Inflammatory macrophage (primary cell): ENCODE data around the gene NR6A1.
A peak's percentile ranks its signal among the peaks of the same experiment; 100 is the strongest.

Experiments used
- DNase-seq, 2 donors: peaks; one replicate each; pipeline ENCODE4 v3.0.0-alpha.2; 2020 to 2022

NR6A1 gene

DNA sequence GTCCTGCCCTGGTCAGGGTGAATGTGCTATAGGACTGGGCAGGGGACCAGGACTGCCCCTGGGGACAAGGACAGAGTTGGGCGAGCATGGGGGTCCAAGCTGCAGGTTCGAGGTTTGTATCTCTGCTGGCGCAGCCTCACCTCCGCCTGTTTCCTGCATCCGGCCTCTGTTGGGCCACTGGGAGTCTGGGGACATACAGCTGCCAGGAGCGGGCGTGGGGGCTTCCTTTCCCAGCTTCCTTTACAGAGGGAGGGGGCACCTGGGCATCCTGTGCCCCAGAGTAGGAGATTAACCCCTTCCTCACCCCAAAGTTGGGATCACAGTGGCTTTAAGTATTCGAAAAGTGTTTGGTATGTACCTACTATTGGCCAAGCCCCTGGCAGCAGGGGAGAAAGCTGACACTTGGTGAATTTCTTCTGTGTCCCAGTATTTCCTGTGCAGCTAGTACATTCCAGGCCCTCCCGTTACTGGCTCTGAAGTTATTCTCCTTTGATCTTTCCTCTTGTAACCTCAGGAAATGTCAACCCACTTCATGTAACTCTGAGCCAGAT, 24.8 kb upstream of the NR6A1 start:
- no peak for DNase-seq

DNA sequence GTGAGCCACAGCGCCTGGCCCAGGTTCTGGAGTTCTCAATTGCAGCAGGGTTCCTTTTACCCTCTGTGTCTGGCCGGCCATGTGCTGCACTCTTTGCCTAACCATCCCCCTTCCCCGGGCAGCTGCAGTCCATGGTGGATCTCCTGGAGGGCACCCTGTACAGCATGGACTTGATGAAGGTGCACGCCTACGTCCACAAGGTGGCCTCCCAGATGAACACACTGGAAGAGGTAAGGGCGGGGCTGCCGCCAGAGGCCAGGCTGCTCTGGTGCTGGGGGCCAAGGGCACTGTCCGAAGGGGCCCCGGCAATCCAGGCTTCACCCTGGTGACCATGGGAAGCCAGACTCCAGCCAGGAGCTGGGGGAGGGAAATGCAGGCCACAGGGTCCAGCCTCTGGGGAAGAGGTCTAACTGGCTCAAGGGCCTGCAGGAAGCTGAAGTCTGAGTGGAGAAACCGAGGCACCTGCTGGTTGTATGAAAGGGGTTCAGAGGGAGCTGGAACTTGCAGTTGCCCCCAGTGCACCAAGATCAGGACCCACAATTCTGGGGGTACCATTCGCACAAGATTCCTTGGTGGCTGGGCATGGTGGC, 23.9 kb upstream of the NR6A1 start:
- DNase-seq, result no peak

DNA sequence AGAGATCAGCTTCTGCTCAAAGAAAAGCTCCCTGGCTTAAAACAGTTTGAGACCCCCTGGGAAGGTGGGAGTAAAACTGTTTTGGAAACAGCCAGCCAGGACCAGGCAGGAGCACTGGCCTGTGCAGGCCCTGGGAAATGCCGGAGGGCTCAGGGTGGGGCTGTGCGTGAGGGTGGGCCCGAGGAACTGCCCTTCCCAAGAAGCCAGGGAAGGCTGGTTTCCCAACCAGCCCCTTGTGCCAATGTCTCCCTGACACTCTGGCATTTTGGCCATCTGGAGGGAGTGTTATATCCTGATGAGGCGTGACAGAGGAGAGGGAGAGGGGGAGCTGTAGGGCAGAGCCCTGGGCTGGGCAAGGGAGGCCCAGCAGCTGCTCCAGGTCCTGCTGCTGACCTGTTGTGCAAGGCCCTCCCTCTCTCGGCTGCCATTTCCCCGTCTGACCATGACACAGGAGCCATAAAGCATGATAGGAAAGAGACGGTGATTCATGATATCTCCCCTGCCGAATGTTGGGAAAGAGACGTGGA, 22.0 kb upstream of the NR6A1 start:
- peak in 1 of 2 donors; percentile 26 for DNase-seq

DNA sequence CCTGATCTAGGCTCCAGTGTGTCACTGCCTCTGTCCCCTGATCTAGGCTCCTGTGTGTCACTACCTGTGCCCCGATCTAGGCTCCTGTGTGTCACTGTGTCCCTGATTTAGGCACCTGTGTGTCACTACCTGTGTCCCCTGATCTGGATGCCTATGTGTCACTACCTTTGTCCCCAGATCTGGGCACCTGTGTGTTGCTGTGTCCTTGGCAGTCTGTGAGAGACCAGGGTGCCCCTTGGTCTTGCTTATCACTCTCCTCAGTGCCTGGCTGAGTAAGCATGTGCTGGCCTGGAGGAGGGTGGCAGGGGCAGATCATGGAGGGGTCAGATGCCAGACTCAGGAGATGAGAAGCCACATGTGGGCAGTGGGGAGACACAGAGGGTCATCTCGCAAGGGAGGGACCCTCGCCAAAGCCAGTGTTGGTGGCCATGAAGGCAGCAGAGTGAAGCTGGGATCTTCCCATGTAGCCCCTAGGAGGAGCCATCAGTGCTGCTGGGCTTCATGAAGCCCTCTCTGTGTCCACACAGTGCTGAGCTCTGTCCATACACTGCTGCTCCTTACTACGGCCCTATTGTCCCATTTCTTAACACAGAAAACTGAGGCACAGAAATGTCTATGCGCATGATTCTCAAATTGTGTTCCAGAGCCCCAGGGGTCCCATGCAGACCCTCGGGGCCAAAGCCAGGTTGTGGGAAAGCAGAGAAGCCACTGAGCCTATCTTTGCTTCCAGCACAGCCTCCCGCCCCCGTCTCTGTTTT, 21.3 kb upstream of the NR6A1 start:
- no peak for DNase-seq

DNA sequence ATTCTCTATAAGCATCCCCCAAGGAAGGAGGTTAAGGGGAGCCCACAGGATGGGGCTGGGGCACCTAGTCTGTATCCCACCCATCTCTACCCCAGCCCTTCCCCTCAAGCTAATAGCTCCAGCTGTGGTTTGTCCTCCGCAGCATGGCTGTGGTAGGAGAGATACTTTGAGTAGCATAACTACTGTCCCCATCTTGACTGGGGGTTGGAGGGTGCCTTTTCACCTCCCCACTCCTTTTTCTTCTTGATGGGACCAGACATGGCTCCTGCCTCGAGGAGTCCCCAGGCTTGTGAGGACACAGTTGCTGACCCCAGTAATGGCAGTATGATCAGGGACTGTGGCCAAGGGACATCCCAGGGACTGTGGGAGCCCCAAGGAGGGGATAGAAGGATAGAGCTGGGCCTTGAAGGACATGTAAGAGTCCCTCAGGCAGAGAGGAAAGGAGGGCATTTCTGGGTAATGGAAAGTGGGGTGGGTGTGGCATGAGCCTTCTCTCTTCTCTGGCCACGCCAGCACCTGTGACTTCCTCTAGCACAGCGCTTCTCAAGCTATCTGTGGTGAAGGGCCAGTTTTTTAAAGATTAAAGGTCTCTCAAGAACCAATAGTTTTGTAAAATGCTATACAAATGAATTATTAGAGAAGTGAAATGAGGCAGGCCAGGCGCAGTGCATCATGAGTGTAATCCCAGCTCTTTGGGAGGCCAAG, 19.8 kb upstream of the NR6A1 start:
- DNase-seq, result no peak

DNA sequence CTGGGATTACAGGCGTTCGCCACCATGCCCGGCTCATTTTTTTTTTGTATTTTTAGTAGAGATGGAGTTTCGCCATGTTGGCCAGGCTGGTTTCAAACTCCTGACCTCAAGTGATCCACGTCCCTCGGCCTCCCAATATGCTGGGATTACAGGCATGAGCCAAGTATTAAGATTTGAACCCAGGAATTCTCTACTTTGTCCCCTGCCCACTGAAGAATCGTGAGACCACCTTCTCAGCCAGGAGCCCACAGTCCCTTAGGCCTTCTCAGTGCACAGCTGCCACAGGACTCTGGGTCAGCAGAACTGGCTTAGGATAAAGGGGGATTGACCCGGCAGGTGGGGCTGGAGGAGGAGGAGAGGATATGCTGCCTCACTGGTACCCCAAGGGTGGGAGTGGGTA, 19.2 kb upstream of the NR6A1 start:
- DNase-seq, result no peak

DNA sequence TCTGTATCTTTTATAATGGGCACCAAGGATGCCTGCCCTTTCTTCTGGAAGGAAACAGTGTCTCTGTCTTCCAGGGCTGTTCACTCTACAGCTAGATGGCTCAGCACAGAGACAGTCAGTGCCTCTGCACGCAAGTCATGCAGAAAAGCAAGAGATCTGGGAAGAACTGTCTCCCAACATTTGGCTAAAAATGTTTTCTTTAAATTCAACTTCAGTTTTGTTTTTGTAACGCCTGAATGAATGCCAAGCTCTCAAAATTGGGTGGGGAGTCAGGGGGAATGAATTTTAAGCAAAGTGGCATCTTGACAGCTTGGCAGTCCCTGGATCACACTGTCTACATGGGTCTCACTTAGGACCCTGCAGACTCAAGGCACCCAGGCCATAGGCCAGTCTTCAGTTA, 18.4 kb upstream of the NR6A1 start:
- DNase-seq, result no peak

DNA sequence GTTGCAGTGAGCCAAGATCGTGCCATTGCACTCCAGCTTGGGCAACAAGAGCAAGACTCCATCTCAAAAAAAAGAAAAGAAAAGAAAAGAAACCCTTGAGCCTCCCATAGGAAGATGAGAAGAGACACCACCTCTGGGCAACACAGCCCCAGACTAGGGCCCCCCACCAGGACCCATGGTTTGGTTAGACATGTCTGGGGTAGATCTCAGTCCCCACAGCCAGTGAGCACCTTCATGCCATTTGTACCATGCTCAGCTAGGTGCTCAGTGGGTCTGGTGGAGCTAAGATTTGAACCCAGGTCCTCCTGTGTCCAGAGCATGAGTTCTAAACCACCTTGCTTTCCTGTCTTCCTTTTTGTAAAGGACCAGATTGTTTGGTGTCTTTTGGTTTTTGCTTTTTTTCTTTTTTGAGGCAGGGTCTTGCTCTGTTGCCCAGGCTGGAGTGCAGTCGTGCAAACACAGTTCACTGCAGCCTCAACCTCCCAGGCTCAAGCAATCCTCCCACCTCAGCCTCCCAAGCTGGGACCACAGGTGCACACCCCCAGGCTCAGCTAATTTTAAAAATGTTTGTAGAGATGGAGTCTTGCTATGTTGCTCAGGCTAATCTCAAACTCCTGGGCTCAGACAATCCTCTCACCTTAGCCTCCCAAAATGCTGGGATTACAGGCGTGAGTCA, 17.6 kb upstream of the NR6A1 start:
- no peak for DNase-seq

DNA sequence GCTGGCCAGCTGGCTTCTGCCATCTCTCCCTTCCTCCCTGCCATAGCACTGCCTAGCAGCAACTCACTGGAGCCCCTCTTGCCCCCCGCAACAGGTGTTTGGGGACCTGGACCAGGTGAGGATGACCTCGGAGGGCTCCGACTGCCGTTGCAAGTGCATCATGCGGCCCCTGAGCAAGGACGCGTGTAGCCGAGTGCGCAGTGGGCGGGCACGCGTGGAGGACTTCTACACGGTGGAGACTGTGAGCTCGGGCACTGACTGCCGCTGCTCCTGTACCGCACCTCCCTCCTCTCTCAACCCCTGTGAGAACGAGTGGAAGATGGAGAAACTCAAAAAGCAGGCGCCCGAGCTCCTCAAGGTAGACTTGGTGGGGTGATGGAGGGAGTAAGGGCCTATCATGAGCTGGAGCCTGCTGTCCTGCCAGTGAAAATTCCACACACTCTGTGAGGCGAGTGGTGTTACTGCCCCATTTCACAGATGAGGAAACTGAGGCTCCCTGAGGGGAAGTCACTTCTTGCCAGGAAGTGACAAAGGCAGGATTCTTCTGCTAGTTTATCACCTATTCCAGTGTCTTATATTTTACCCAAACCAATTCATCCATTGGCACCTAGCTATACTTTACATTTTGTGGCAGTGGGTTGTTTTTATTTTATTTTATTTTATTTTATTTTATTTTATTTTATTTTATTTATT, 15.9 kb upstream of the NR6A1 start:
- DNase-seq, result no peak

DNA sequence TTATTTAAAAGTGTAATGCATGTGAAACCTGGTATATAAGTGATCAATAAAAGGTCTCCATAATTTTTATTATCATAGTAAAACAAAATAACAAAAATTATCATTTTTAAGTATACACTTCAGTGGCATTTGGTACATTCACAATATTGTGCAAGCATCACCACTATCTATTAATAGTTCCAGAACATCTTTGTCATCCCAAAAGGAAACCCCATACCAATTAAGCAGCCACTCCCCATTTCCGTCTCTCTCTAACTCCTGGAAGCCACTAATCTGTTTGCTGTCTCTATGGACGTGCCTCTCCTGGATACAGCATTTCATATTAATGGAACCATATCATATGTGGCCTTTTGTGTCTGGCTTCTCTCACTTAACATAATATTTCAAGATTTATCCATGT, 13.4 kb upstream of the NR6A1 start:
- DNase-seq, result no peak

DNA sequence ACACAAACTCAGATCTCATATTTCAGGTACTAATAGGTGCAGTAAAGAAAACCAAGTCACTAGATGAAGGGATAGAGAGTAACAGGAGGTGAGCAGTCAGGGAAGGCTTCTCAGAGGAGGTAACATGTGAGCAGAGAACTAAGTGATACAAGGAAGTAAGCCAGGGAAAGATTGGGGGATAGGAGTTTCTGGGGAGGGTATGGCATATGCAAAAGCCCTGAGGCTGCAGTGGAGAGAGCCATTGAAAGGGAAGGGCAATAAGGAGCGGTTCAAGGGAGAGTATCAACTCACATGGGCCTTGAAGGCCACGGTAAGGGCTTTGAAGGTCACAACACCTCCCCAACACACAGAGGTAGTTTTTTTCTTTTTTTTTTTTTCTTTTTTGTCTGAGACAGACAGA, 12.7 kb upstream of the NR6A1 start:
- DNase-seq, result no peak

DNA sequence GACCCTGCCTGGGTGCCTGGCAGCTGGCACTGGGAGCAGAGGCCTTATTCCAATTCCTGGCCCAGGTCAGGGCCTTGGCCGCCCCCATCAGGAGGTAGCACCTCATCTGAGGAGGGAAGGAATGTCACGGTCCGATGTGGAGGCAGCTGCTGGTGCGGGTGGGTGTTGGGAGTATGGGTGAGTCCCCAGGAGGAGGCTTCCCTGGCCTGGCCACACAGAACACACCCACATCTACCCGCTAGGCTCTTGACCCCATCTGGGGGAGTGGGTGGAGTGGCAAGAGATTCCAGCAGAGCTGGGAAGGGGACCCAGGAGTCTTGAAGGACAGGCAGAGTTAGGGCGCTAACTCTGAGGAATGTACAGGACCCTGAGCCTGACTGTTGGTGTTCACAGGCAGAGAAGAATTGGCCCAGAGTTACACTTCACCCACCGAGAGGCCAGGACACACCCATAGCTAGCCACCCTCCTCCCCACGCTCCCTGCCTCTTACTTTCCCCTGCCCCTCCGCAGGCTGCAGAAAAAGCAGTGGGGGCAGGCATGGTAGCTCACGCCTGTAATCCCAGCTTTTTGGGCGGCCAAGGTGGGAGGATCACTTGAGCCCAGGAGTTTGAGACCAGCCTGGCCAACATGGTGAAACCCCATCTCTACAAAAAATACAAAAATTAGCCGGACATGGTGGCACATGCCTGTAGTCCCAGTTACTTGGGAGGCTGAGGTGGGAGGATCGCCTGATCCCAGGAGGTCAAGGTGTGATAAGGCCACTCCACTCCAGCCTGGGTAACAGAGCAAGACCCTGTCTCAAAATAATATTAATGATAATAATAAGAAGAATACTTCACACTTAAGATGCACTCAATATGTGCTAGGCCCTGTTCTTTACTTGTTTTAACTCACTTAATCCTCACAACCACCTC, 11.8 kb upstream of the NR6A1 start:
- no peak for DNase-seq

DNA sequence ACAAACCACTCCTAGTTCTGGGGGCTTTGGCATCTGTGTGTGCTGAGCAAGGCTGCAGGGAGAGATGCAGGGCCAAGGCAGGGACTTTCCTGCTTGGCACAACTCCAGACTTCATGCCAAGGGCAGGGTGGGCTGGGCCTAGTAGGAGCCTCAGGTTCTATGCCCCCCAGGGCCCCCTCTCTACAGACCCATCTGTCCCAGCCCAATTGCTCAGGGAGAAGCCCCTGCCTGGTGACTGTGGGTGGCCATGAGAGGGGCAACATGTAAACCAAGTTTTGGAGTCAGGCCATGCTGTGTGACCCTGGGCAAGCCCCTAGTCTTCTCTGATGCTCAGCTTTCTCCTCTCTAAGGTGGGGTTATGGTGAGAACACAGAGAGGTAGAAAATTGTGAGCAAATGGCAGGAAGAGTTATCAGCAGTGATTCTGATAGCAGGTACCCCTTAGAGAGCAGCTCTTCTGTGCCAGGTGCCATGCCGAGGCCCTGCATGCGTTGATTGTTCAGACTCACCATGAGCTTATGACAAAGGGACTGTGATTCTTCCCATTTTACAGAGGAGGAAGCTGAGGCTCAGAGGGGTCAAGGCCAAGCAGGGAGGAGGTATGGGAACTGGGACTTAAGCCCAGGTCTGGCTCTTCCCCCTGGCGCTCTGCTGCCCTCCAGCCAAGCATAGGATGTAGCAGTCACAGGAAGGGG, 11.0 kb upstream of the NR6A1 start:
- no peak for DNase-seq

DNA sequence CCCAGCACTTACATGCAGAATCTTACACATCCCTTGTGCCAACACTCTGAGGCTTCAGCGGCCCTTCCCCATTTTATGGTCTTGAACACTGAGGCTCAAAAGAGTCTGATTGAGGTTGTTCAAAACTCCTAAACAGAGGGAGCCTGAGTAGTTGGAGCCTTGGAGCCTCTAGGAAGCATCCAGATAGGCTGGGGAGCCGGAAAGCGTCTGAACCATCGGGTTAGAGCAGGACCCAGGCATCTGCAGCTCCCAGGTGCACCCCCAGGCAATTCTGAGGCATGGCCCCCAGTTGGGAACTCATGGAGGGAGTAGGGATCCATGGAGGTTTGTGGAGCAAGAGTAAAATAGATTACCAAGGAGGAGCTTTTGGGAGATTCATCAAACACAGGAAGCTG, 9.6 kb upstream of the NR6A1 start:
- DNase-seq, result no peak

DNA sequence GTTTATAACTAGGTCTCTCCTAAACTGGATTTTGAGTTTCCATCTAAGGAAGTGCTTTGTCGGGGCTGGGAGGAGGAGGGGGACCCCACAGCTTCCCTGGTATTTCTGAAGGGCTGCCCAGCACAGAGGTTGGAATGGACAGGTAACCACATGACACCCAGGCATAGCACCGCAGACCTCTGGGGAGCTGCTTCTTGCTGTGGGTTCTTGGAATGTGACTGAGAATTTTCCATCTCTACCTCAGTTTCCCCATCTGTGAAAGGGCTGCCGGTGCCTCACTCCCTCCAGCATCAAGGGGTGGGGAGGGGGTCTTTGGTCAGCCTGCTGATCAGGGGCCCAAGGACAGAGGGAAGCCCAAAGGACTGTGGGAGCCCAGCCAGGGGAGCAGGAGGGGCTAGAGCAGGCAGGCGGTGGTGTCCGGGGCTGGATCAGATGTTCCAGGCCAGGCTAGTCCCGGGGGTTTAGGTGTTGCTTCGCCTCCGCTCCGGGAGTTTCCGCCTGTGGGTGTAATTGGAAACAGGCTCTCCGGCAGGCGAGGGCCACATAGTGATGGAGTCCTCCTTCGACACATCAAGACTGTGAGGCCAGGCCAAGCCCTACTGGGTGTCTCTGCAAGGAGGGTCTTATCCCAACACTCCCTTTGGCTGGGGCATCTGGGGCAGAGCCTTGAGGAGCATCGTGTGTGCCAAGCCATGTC, 9.1 kb upstream of the NR6A1 start:
- no peak for DNase-seq

DNA sequence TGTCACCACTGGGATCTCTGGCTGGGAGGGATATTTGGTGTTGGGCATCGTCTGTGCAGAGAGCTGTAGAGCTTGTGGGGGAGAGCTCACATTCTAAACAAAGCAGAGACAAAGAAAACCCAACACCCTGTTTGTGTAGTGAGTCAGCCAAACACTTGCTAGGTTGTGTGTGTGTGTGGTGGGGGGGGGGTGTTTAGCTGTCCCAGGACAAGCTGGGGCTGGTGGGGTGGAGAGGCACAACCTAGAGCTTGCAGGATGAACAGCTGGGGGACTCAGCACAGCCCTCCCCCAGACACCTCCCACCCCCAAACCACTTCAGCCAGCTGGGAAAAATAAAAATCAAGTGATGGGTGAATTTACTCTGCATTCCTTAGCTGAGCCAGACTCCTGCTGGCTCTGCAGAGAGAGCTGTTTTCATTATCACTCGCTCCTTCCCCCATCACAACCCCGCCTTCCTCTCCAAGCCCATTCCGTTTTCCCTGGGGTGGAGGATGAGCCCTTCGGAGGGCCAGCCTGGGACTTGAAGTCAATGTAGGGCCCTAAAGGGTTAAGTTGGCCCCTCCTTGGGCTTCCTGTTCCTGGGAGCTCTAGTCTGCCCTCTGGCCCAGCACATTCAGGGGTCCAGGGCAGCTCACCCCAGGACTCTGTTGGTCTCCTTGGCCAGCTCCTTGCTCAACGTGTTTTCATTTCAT, 8.4 kb upstream of the NR6A1 start:
- no peak for DNase-seq

DNA sequence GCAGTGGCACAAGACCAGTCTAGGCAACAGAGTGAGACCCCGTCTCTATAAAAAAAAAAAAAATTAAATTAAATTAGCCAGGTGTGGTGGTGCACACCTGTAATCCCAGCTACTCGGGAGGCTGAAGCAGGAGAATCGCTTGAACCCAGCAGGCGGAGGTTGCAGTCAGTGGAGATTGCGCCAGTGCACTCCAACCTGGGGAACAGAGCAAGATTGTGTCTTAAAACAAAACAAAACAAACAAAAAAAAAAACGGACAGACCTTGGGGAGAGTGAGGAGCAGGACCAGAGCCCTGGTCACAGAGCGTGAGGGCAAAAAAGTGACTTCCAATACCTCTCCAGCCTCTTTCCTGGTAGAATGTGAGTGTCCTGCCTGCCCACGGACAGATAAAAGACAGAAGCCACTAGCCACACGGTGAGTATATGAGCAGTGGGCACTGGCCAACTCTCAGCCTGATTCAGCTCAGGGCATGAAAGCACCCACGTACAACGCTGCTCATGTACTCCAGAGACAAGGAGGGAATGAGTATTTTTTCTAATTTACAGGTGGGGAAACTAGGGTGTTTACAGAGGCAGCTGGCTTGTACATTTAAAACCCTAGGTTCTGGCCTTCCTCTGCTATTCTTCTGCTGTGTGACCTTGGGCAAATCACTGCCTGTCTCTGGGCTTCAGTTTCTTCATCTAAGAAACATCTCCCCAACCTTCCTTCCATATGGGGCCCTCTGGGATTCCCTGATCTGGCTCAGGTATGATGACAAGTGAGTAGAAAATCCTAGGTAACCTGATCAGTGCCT, 7.7 kb upstream of the NR6A1 start:
- DNase-seq, result no peak

DNA sequence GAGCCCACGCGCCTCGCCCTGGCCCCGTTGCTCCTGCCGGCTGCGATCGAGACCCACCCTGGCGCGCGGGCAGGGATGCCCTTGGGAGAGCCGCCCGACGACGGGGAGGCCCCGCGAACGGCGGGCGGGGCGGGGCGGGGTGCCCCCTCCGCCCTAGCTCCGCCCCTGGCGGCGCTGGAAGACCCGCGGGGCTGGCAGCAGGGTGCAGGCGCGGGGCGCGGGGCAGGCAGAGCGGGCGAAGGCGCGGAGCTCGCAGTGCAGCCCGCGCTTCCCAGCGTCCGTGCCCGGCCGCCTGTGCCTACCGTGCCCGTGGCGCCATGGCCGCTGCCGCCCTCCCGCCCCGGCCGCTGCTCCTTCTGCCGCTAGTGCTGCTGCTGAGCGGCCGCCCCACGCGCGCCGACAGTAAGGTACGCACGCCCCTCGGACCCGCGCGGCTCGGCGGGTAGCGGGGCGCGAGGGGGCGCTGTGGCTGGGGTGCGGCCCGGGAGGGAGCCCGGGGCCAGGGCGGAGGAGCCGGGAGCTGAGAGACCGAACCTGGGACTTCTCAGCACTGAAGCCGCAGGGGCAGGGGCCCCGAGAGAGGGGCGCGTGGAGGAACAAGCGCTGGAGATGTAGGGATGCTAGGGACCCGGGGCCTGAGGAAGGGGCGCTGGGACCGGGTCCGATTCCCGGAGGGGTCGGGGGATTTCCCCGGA, 6.0 kb upstream of the NR6A1 start, which contains the start of gene OLFML2A:
TSS of gene OLFML2A (plus strand) at position 180 of the 695 bp plus-strand sequence. CDS start at position 318, 138 bp downstream.
- DNase-seq, result no peak
